Measurements from ENCODE around the gene GSTCD. TPM values are rescaled to one million over a fixed set of nuclear protein-coding genes. Genes with fewer than 3 reads are reported as not detected.

GSTCD gene, protein sequence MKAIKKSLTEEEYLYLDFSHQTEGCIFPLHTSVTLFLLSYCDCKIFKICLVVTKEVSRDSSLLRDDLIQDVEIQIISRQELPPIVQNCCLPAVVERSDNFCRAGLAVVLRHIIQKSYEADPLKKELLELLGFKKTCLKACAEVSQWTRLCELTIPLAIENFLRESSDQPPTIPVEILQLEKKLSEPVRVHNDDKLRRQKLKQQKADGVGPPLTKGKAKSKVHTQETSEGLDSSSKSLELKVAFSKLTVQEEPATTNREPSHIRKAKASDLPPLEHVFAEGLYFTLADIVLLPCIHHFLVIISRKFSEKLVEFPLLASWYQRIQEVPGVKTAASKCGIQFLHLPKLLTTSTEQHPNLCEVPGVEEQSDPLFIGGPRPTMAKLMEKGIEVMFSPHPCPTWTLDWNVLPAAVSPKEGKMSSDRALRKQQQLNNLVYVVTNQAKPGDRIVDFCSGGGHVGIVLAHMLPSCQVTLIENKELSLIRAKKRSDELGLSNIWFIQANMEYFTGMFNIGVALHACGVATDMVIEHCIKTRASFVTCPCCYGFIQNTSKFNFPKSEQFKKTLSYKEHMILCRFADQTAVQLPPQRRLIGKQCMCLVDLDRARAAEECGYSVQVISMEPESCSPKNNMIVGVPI
- total RNA-seq = 12.3 and 15.3 TPM in 2 replicates

DNA sequence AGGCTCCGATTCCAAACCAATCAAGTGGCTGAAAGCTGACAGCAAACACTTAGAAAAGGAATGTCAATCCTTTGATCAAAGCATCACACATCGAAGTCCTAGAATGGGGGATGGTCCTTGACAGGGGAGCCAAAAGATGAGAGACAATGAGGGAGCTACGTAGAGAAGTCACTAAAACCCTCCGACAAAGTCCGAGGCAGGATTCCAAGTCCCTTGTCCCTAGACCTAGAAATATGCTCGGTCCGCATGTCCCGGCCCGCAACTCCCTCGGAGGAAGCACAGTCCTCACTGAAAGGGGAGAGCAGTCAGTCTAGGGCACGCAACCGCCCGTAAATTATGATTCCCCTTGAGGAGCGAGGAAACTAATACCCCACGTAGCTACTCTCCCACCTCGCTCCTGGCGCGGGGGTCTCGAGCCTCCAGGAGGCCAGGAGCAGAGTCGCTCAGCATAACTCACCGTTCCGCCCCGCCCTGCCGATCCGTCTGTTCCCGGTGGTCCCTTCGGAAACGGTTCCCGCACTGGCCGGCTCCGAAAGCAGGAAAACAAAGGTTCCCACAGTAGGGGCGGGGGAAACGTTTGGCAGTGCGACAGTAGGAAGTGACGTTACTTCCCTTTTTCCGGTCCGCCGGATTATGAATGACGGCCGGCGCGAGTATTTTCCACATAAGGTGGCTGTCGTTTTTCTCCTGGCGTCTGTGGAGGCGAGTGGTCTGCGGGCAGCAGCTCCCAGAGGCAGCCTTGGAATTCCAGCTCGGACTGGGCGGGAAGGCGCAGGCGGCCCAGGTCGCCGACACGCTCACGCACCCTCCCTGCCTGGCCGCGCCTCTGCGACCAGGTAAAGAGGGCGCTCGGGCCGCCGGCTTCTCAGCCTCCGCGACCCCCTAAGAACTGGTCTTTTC, at the start of gene GSTCD, which contains the start of gene INTS12:
Gene GSTCD (plus strand): TSS at position 604 of the 900 bp plus-strand sequence. CDS start 8,830 bp downstream, outside the sequence.
Gene INTS12 (minus strand): TSS at position 509 of the 900 bp plus-strand sequence. CDS start 8,684 bp downstream, outside the sequence.

DNA sequence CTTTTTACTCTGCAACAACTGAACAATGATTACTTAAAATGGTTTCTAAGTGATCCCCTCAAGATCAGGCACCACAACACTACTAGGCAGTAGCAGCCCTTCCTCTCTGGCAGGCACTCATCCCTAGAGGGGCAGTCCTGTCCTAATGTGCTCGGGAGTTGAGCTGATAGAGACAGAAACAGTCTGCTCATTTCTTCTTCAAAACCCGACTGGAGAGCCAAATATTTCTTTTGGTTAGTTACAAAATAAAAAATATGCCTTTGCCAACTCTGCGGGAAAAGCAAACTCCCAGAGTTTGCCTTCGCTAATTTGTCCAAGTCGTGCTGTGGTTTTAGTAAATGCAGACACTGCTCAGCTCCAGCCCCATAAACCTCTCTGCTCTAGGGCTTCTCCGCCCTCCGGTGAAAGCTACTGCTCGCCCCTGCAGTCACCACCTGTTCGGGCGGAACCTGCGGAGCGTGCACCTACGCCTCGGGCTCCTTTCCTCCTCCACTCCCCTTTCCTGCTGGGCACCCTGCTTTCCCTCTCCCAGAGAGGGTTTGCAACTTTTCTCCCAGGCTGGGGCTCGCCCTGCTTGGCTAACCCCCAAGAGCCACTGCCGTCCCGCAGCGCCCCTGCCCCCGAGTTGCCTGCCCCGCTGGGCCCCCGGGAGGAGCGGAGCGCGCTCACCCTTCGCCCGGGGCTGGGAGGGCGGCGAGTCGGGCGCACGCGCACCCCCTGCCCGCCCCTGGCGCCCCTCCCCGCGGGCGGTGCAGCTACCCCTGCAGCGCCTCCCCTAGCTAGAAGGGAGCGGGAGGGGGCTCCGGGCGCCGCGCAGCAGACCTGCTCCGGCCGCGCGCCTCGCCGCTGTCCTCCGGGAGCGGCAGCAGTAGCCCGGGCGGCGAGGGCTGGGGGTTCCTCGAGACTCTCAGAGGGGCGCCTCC, 186.3 kb downstream of the GSTCD start, which contains the start of gene NPNT:
Gene NPNT (plus strand): TSS at position 812 of the 923 bp plus-strand sequence. CDS start 182 bp downstream, outside the sequence.

Other genes with a start within 250 kb of the GSTCD start
- gene PPA2, start 234.7 kb upstream of the GSTCD start, total RNA-seq = 75.0 and 102 TPM in 2 replicates
- gene ARHGEF38, start 156.2 kb upstream of the GSTCD start, total RNA-seq = not detected in 2 replicates
- gene INTS12, start 95 bp upstream of the GSTCD start, total RNA-seq = 17.2 and 20.2 TPM in 2 replicates
- gene NPNT, start 186.7 kb downstream of the GSTCD start, total RNA-seq = not detected in 2 replicates